Upper lobe of left lung (tissue), 6 donors: ENCODE data around the gene S100A6. TPM values are rescaled to one million over a fixed set of nuclear protein-coding genes. Genes with fewer than 3 reads are reported as not detected.

Experiments
- ATAC-seq, 2 donors: fragments of 200-7000 bp; cut with Tn5 transposase; one replicate each; pipeline ENCODE4 v1.9.1; 2022; ENCODE audit warnings: mild to moderate bottlenecking in 2 of 2, moderate library complexity in 2 of 2; ENCODE audit not compliant: low FRiP score in 2 of 2
- DNase-seq, 2 donors: peaks; one replicate each; pipeline ENCODE4 v3.0.0-alpha.2; 2019 to 2020
- H3K27ac ChIP-seq, 4 donors: fragments of 200-600 bp; sonication (generic); one replicate each; pipeline ENCODE4 v1.5.1; 2016 to 2019
- H3K27me3 ChIP-seq, 4 donors: fragments of 200-600 bp; sonication (generic); one replicate each; pipeline ENCODE4 v1.5.1; 2017 to 2019
- H3K36me3 ChIP-seq, 4 donors: fragments of 200-600 bp; sonication (generic); one replicate each; pipeline ENCODE4 v1.5.1; 2016 to 2019
- H3K4me1 ChIP-seq, 4 donors: fragments of 200-600 bp; sonication (generic); one replicate each; pipeline ENCODE4 v1.5.1; 2018 to 2019
- H3K4me3 ChIP-seq, 4 donors: fragments of 200-600 bp; sonication (generic); one replicate each; pipeline ENCODE4 v1.5.1; 2017 to 2019; ENCODE audit warnings: mild to moderate bottlenecking in 2 of 4, moderate library complexity in 1 of 4
- H3K9me3 ChIP-seq, 4 donors: fragments of 200-600 bp; sonication (generic); one replicate each; pipeline ENCODE4 v1.5.1; 2018 to 2019
- EP300 ChIP-seq, 4 donors: sonication (generic); formaldehyde crosslinking; IDR thresholded peaks; one replicate each; pipeline ENCODE4 v1.5.1; 2017; ENCODE audit warnings: antibody characterized with exemption in 4 of 4, control low read depth in 2 of 4
- POLR2A ChIP-seq, 4 donors: fragments of 450-650 bp; IDR thresholded peaks; one replicate each; pipeline ENCODE4 v1.5.1; 2016 to 2017; ENCODE audit warnings: antibody characterized with exemption in 4 of 4, mild to moderate bottlenecking in 2 of 4
- POLR2AphosphoS5 ChIP-seq, 2 donors: sonication (generic); formaldehyde crosslinking; IDR thresholded peaks; one replicate each; pipeline ENCODE4 v1.5.1; 2017; ENCODE audit warnings: antibody characterized with exemption in 2 of 2
- WGBS, 2 donors: methylation state at CpG; one replicate each; pipeline ENCODE4 v1.1.5; 2017 to 2018; 5-methylcytosine and 5-hydroxymethylcytosine counted together
- total RNA-seq, 6 donors: library from RNA; depleted of rRNA in 4 of 6; stranded (reverse); fragments of >200 nt in 4 of 6; gene quantifications; one replicate each; pipeline versions ENCODE4 v1.1.0 to v1.2.1, GENCODE V29; 2016 to 2021
- TF ChIP-seq, protein P1 (sequence below), 6 experiments: fragments of 450-650 bp in 4 of 6; fragments of 200-600 bp in 2 of 6; sonication (generic) in 2 of 6; IDR thresholded peaks; one replicate each; pipeline ENCODE4 v1.5.1; 2016 to 2019; ENCODE audit warnings: antibody characterized with exemption in 6 of 6
- donor health status: DM: no; HTN: no; CAD: no; lungs with moderate emphysema.
- donor health status: DM: no; HTN: yes; CAD: no; lungs with severe emphysema.

The S100A6 gene
- total RNA-seq, 6 donors from 2014 or later, result 399 to 1,595 (median 925) TPM

DNA sequence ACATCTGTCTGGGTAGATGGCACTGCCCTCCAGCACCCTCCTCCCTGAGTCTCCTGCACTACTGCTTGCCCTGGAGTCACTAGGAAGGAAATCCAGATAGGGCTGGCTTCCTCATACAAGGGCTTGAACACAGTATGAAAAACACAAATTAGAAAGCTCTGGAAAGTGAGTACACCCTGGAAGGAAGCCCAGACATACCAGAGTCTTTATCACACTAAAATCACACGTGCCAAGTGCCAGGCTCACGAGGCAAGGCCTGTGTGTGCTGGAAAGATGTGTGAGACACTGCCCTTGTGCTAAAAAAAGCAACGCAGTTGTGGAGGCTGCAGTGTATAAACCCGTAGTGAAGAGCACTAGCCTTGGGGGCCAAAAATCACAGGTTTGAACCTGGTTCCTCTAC, 47.1 kb downstream of the S100A6 start:
- Histone ChIP-seq H3K4me3 (no peak overlapping the region), H3K9me3 (no peaks in the 10 kb centered on the region), H3K36me3 (no peaks in the 10 kb centered on the region), H3K27ac (no peak overlapping the region), H3K4me1 (peaks cover 0 to 4% (median 0%) of the 10 kb centered on the region in 4 donors), H3K27me3 (no peaks in the 10 kb centered on the region)
- no peak for DNase-seq
- ATAC-seq, result no peak
- TF ChIP-seq, protein P1, sequence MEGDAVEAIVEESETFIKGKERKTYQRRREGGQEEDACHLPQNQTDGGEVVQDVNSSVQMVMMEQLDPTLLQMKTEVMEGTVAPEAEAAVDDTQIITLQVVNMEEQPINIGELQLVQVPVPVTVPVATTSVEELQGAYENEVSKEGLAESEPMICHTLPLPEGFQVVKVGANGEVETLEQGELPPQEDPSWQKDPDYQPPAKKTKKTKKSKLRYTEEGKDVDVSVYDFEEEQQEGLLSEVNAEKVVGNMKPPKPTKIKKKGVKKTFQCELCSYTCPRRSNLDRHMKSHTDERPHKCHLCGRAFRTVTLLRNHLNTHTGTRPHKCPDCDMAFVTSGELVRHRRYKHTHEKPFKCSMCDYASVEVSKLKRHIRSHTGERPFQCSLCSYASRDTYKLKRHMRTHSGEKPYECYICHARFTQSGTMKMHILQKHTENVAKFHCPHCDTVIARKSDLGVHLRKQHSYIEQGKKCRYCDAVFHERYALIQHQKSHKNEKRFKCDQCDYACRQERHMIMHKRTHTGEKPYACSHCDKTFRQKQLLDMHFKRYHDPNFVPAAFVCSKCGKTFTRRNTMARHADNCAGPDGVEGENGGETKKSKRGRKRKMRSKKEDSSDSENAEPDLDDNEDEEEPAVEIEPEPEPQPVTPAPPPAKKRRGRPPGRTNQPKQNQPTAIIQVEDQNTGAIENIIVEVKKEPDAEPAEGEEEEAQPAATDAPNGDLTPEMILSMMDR (IDR thresholded peaks at IDR 0.05), result no peak
- no peak for TF ChIP-seq EP300 (IDR thresholded peaks at IDR 0.05)
- no peak for TF ChIP-seq POLR2AphosphoS5 (IDR thresholded peaks at IDR 0.05)
- no peak for TF ChIP-seq POLR2A (IDR thresholded peaks at IDR 0.05)
- 19 to 21% methylated on average over 4 of the region's 4 CpGs for WGBS, 2 donors

DNA sequence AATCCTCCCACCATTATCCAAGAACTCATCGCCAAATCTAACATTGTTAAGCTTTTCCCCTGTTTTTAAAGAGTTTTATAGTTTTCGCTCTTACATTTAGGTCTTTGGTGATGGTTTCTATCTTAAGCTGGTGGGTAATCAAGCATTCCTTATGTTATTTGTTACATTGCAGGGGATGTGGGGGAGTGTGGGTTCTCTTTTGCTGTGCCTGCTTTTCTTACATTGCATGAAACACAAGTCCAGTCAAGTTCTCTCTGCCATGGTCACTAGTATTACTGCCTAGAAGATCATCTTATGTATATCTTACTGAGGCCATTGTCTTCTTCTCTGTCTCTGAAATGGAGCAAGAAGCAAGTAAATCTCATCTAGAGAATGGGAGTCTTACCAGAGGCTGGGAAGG, 48.1 kb downstream of the S100A6 start:
- Histone ChIP-seq H3K4me1 (peaks cover 0 to 4% (median 0%) of the 10 kb centered on the region in 4 donors), H3K27me3 (no peaks in the 10 kb centered on the region), H3K9me3 (no peaks in the 10 kb centered on the region), H3K4me3 (no peak overlapping the region), H3K27ac (no peak overlapping the region), H3K36me3 (no peaks in the 10 kb centered on the region)
- no peak for DNase-seq
- ATAC-seq, result no peak
- WGBS, 2 donors, result 97 to 100% methylated on average over 2 of the region's 2 CpGs
- TF ChIP-seq POLR2AphosphoS5 (IDR thresholded peaks at IDR 0.05), result no peak
- TF ChIP-seq, protein P1 (IDR thresholded peaks at IDR 0.05), result no peak
- no peak for TF ChIP-seq EP300 (IDR thresholded peaks at IDR 0.05)
- TF ChIP-seq POLR2A (IDR thresholded peaks at IDR 0.05), result no peak

DNA sequence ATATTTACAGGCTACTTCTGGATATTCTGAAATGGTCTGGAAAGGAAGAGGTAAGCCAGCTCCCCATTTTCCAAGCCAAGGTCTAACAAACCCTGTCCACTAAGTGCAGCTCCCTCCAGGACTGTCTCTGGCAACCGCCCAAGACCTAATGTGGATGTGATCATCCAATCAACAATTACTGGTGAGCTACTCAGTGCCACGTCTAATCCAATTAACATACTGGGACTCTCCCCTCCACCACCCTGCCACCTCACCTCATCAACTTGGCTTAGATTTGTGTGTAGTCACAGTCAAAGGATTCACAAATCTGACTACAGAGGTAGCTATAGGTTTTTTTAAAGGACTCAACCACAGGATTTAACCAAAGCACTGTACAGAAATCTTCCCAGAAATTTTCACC, 49.9 kb downstream of the S100A6 start:
- no peak for ATAC-seq
- TF ChIP-seq POLR2A (IDR thresholded peaks at IDR 0.05), result no peak
- TF ChIP-seq POLR2AphosphoS5 (IDR thresholded peaks at IDR 0.05), result no peak
- TF ChIP-seq, protein P1 (IDR thresholded peaks at IDR 0.05), result no peak
- no peak for TF ChIP-seq EP300 (IDR thresholded peaks at IDR 0.05)
- no peak for DNase-seq
- Histone ChIP-seq H3K4me3 (no peak overlapping the region), H3K36me3 (no peaks in the 10 kb centered on the region), H3K9me3 (no peaks in the 10 kb centered on the region), H3K4me1 (no peaks in the 10 kb centered on the region), H3K27ac (no peak overlapping the region), H3K27me3 (no peaks in the 10 kb centered on the region)
- 67 to 71% methylated on average over 2 of the region's 2 CpGs for WGBS, 2 donors

Other genes with a start within 250 kb of the S100A6 start
- not detected for gene PGLYRP3, start 223.0 kb downstream of the S100A6 start, total RNA-seq
- not detected for gene PGLYRP4, start 187.2 kb downstream of the S100A6 start, total RNA-seq
- 1,000 to 10,000 TPM in 1 of 6 donors, 100 to 1,000 TPM in 5; 133 to 1,125 (median 606) TPM for gene S100A9, start 178.1 kb downstream of the S100A6 start, total RNA-seq
- gene S100A12, start 160.4 kb downstream of the S100A6 start, total RNA-seq, result 10 to 100 TPM in 5 of 6 donors, 1 to 10 TPM in 1; 5.2 to 75.7 (median 32.1) TPM
- 100 to 1,000 TPM in 4 of 6 donors, 10 to 100 TPM in 2; 49.2 to 842 (median 194) TPM for gene S100A8, start 144.9 kb downstream of the S100A6 start, total RNA-seq
- gene S100A7A, start 119.5 kb downstream of the S100A6 start, total RNA-seq, result not detected
- not detected for gene S100A7, start 75.3 kb downstream of the S100A6 start, total RNA-seq
- gene S100A5, start 4.9 kb upstream of the S100A6 start, total RNA-seq, result not detected
- gene S100A4, start 9.8 kb upstream of the S100A6 start, total RNA-seq, result 100 to 1,000 TPM; 234 to 983 (median 633) TPM
- gene S100A3, start 13.3 kb upstream of the S100A6 start, total RNA-seq, result 1 to 10 TPM in 5 of 6 donors, not detected in 1; 2.0 to 4.4 (median 2.1) TPM
- 10 to 100 TPM in 2 of 6 donors, 1 to 10 TPM in 3, not detected in 1; 2.0 to 12.0 (median 7.9) TPM for gene S100A2, start 29.9 kb upstream of the S100A6 start, total RNA-seq
- 100 to 1,000 TPM in 1 of 6 donors, 10 to 100 TPM in 5; 33.5 to 133 (median 55.7) TPM for gene S100A16, start 77.1 kb upstream of the S100A6 start, total RNA-seq
- gene S100A14, start 80.3 kb upstream of the S100A6 start, total RNA-seq, result 100 to 1,000 TPM in 4 of 6 donors, 10 to 100 TPM in 2; 76.5 to 239 (median 133) TPM
- gene S100A13, start 91.5 kb upstream of the S100A6 start, total RNA-seq, result 100 to 1,000 TPM in 2 of 6 donors, 10 to 100 TPM in 4; 72.8 to 132 (median 86.3) TPM
- 1 to 10 TPM in 1 of 6 donors, not detected in 5; 1.1 TPM for gene S100A1, start 92.4 kb upstream of the S100A6 start, total RNA-seq
- gene CHTOP, start 98.1 kb upstream of the S100A6 start, total RNA-seq, result 10 to 100 TPM; 51.3 to 89.1 (median 59.2) TPM
- 10 to 100 TPM; 13.5 to 44.4 (median 35.2) TPM for gene SNAPIN, start 122.7 kb upstream of the S100A6 start, total RNA-seq
- 100 to 1,000 TPM in 1 of 6 donors, 10 to 100 TPM in 5; 21.0 to 120 (median 75.8) TPM for gene ILF2, start 135.0 kb upstream of the S100A6 start, total RNA-seq
- 100 to 1,000 TPM in 1 of 6 donors, 10 to 100 TPM in 5; 32.5 to 101 (median 63.0) TPM for gene NPR1, start 142.7 kb upstream of the S100A6 start, total RNA-seq
- gene INTS3, start 192.1 kb upstream of the S100A6 start, total RNA-seq, result 100 to 1,000 TPM in 1 of 6 donors, 10 to 100 TPM in 5; 58.2 to 159 (median 63.1) TPM
- 100 to 1,000 TPM in 5 of 6 donors, 10 to 100 TPM in 1; 92.8 to 272 (median 167) TPM for gene SLC27A3, start 239.4 kb upstream of the S100A6 start, total RNA-seq